B cell (primary cell): ENCODE results near the gene CRIM1. TPM values are rescaled to one million over a fixed set of nuclear protein-coding genes. Genes with fewer than 3 reads are reported as not detected.

Experiments used
- ATAC-seq: fragments of 200-7000 bp; cut with Tn5 transposase; one replicate; pipeline ENCODE4 v1.10.0; 2021; ENCODE audit warnings: low read depth, mild to moderate bottlenecking, moderate number of reproducible peaks, moderate library complexity
- CTCF ChIA-PET: fragments of 350-600 bp; sonication (Branson Sonifier 250); formaldehyde crosslinking; loops from one replicate; lab custom pipeline; 2021; ENCODE audit warnings: antibody characterized with exemption, inconsistent platforms; lab: Charles Lee
- POLR2A ChIA-PET: fragments of 350-600 bp; sonication (Branson Sonifier 250); formaldehyde crosslinking; loops from one replicate; lab custom pipeline; 2021; ENCODE audit warnings: antibody characterized with exemption; lab: Charles Lee
- DNase-seq: peaks from one replicate; pipeline ENCODE4 v3.0.0; 2013
- H2AFZ ChIP-seq: 2 replicates; pipeline ENCODE4 v1.6.1; 2012; ENCODE audit warnings: mild to moderate bottlenecking, low read depth, low read length; ENCODE audit not compliant: insufficient read depth, poor library complexity, severe bottlenecking
- H3K27ac ChIP-seq, 2 donors: 1 replicate in 1 of 2; 2 replicates in 1 of 2; pipeline ENCODE4 v1.5.1; 2012 to 2013; ENCODE audit warnings: low read length in 2 of 2, mild to moderate bottlenecking in 2 of 2, moderate library complexity in 1 of 2
- H3K27me3 ChIP-seq, 4 experiments: fragments of 200-600 bp in 1 of 4; sonication (generic) in 1 of 4; replicated peaks in 1 of 4; 1 replicate in 2 of 4; 2 replicates in 2 of 4; pipeline versions ENCODE4 v1.6.1 to v1.7.0; 2013 to 2016; ENCODE audit warnings: low read length in 3 of 4, mild to moderate bottlenecking in 2 of 4, mixed read lengths in 1 of 4, moderate library complexity in 1 of 4; ENCODE audit not compliant: insufficient read depth in 4 of 4, control insufficient read depth in 3 of 4; ENCODE audit errors: control extremely low read depth in 1 of 4
- H3K36me3 ChIP-seq, 2 experiments: replicated peaks in 1 of 2; 1 replicate in 1 of 2; 2 replicates in 1 of 2; pipeline versions ENCODE4 v1.6.1 to v1.7.1; 2013; ENCODE audit warnings: low read length in 1 of 2; ENCODE audit not compliant: insufficient read depth in 2 of 2, control insufficient read depth in 1 of 2; ENCODE audit errors: control extremely low read depth in 1 of 2, extremely low read depth in 1 of 2
- H3K4me1 ChIP-seq, 2 donors: fragments of 200-600 bp in 1 of 2; sonication (generic) in 1 of 2; 1 replicate in 1 of 2; 2 replicates in 1 of 2; pipeline versions ENCODE4 v1.5.1 to v1.6.1; 2013 to 2017; ENCODE audit warnings: low read length in 2 of 2; ENCODE audit not compliant: control insufficient read depth in 2 of 2, insufficient read depth in 2 of 2
- H3K4me2 ChIP-seq: replicated peaks from 2 replicates; pipeline ENCODE3; 2012; ENCODE audit warnings: mild to moderate bottlenecking, low read depth, low read length; ENCODE audit not compliant: poor library complexity, severe bottlenecking
- H3K4me3 ChIP-seq, 5 experiments: fragments of 200-600 bp in 1 of 5; sonication (generic) in 1 of 5; 1 replicate in 3 of 5; 2 replicates in 2 of 5; pipeline versions ENCODE4 v1.5.1 to v1.7.0; 2011 to 2016; ENCODE audit warnings: low read length in 4 of 5, mild to moderate bottlenecking in 4 of 5, low read depth in 2 of 5, control low read depth in 1 of 5, moderate library complexity in 1 of 5; ENCODE audit not compliant: insufficient read depth in 1 of 5; ENCODE audit errors: control extremely low read depth in 1 of 5, extremely low read depth in 1 of 5
- H3K79me2 ChIP-seq: fragments of 200-600 bp; sonication (generic); one replicate; pipeline ENCODE4 v1.6.0; 2016; ENCODE audit warnings: low read length; ENCODE audit not compliant: control insufficient read depth, insufficient read depth
- H3K9ac ChIP-seq: fragments of 200-600 bp; sonication (generic); 2 replicates; pipeline ENCODE4 v1.6.1; 2017; ENCODE audit warnings: mild to moderate bottlenecking, low read length, moderate library complexity
- H3K9me3 ChIP-seq, 3 donors: one replicate each; pipeline versions ENCODE4 v1.6.1 to v1.7.1; 2013; ENCODE audit warnings: low read length in 2 of 3; ENCODE audit not compliant: control insufficient read depth in 2 of 3, insufficient read depth in 1 of 3; ENCODE audit errors: control extremely low read depth in 1 of 3
- H4K20me1 ChIP-seq: 2 replicates; pipeline ENCODE4 v1.6.0; 2012; ENCODE audit warnings: mild to moderate bottlenecking, low read length; ENCODE audit not compliant: insufficient read depth, control insufficient read depth, poor library complexity, severe bottlenecking
- H3K27ac Mint-ChIP-seq: one replicate; pipeline ENCODE4 v1.8.0; 2021; ENCODE audit warnings: mixed read lengths
- H3K27me3 Mint-ChIP-seq: one replicate; pipeline ENCODE4 v1.8.0; 2021; ENCODE audit warnings: mixed read lengths
- H3K4me1 Mint-ChIP-seq: one replicate; pipeline ENCODE4 v1.8.0; 2021; ENCODE audit warnings: mixed read lengths
- H3K4me3 Mint-ChIP-seq: one replicate; pipeline ENCODE4 v1.8.0; 2021; ENCODE audit warnings: mixed read lengths
- H3K9me3 Mint-ChIP-seq: one replicate; pipeline ENCODE4 v1.8.0; 2022; ENCODE audit warnings: mixed read lengths; ENCODE audit not compliant: insufficient read depth
- EZH2 ChIP-seq: IDR thresholded peaks from 2 replicates; pipeline ENCODE4 v1.6.1; 2012; ENCODE audit warnings: borderline replicate concordance, low read depth, mild to moderate bottlenecking, moderate library complexity, low read length; ENCODE audit not compliant: insufficient read depth, poor library complexity, severe bottlenecking
- WGBS: methylation state at CpG from one replicate; pipeline ENCODE4 v1.1.5; 2013; ENCODE audit warnings: missing lambda C conversion rate; ENCODE audit not compliant: insufficient coverage; 5-methylcytosine and 5-hydroxymethylcytosine counted together
- intact Hi-C: fragments of 100-400 bp; cut with micrococcal nuclease; formaldehyde crosslinking; loops from one replicate; pipeline ENCODE4 v1.10.0; 2022
- polyA plus RNA-seq: library from polyadenylated mRNA; depleted of rRNA; stranded (reverse); fragments of >200 nt; gene quantifications from 2 replicates; pipeline ENCODE4 v1.2.3, GENCODE V29; 2012
- total RNA-seq, 2 donors: library from RNA; stranded (reverse); fragments of 120-200 nt in 1 of 2; gene quantifications; 1 replicate in 1 of 2; 2 replicates in 1 of 2; pipeline versions ENCODE4 v1.2.3 to v1.2.4, GENCODE V29; 2013 to 2022
- TF ChIP-seq, protein P1 (sequence below): fragments of 200-600 bp; IDR thresholded peaks from one replicate; pipeline ENCODE4 v1.8.0; 2022; ENCODE audit warnings: antibody characterized with exemption, mild to moderate bottlenecking

Gene CRIM1
- total and polyA plus RNA-seq, 2 donors (not counting 1 experiment from before 2014, with no cell fraction given), result 1.3 to 5.0 TPM

DNA sequence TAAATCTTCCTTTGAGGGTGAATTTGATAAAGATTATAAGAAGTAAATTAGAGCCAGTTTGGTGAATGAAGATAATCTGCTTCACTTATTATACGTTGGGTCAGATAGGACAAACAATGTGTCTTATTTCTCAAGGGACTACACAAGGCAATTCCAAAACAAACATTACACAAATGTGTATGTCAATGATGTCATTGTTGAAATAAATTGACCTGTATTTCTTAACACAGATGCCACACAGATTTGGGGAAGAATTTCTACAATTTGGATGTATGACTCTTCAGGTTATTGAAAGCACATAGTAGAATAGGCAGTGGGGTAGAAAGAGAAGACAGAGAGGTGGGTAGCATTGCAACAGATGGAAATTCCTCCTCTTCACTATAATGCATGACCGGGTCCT is 6.9 kb upstream of the CRIM1 start:
- H3K4me1 Mint-ChIP-seq, result peaks cover 5% of the 10 kb centered on the region
- TF ChIP-seq EZH2, result no peak
- TF ChIP-seq, protein P1, sequence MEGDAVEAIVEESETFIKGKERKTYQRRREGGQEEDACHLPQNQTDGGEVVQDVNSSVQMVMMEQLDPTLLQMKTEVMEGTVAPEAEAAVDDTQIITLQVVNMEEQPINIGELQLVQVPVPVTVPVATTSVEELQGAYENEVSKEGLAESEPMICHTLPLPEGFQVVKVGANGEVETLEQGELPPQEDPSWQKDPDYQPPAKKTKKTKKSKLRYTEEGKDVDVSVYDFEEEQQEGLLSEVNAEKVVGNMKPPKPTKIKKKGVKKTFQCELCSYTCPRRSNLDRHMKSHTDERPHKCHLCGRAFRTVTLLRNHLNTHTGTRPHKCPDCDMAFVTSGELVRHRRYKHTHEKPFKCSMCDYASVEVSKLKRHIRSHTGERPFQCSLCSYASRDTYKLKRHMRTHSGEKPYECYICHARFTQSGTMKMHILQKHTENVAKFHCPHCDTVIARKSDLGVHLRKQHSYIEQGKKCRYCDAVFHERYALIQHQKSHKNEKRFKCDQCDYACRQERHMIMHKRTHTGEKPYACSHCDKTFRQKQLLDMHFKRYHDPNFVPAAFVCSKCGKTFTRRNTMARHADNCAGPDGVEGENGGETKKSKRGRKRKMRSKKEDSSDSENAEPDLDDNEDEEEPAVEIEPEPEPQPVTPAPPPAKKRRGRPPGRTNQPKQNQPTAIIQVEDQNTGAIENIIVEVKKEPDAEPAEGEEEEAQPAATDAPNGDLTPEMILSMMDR, result no peak
- no peak overlapping the region for H2AFZ ChIP-seq
- H3K4me2 ChIP-seq, result no peak overlapping the region
- H4K20me1 ChIP-seq, result no peaks in the 10 kb centered on the region
- H3K27ac ChIP-seq, result no peak overlapping the region
- DNase-seq, result no peak
- H3K27me3 ChIP-seq, result peaks cover 0 to 8% (median 0%) of the 10 kb centered on the region in 4 experiments
- ChIA-PET CTCF (no interaction called here), POLR2A (no interaction called here)
- no peak overlapping the region for H3K9ac ChIP-seq
- H3K27ac Mint-ChIP-seq, result no peak overlapping the region
- H3K4me3 ChIP-seq, result no peak overlapping the region
- H3K36me3 ChIP-seq, result no peaks in the 10 kb centered on the region
- ATAC-seq, result no peak
- no CpG with 5 or more reads among the region's 2 CpGs for WGBS
- H3K9me3 Mint-ChIP-seq, result no peaks in the 10 kb centered on the region
- H3K4me1 ChIP-seq, result peaks cover 15% of the 10 kb centered on the region in 2 donors
- intact Hi-C loops, result no loop called here
- H3K79me2 ChIP-seq, result no peaks in the 10 kb centered on the region
- peaks cover 9% of the 10 kb centered on the region for H3K27me3 Mint-ChIP-seq
- no peak overlapping the region for H3K4me3 Mint-ChIP-seq
- no peaks in the 10 kb centered on the region for H3K9me3 ChIP-seq

DNA sequence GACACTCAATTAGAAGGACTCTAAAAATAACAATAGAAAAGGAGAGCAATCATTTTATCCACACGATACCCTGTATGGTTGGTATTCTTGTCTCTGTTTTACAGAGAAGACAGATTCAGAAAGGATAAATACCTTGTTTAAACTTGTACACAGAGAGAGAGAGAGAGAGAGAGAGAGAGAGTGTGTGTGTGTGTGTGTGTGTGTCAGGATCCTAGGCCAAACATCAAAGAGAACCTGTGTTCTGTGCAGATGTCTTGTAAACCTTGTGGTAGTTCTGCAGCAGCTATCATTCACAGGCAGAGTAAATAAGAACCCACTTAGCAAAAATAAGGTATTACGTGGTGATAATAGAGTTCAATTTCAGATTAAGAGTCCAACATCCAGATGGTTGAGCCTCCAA is 4.3 kb upstream of the CRIM1 start:
- peaks cover 0 to 1% (median under 1%) of the 10 kb centered on the region in 4 experiments for H3K27me3 ChIP-seq
- POLR2A ChIA-PET, result no interaction called here
- Mint-ChIP-seq H3K9me3 (no peaks in the 10 kb centered on the region), H3K27ac (no peak overlapping the region), H3K4me1 (peaks cover 18% of the 10 kb centered on the region), H3K27me3 (peaks cover 18% of the 10 kb centered on the region), H3K4me3 (no peak overlapping the region)
- no peak overlapping the region for H3K9ac ChIP-seq
- no peaks in the 10 kb centered on the region for H4K20me1 ChIP-seq
- DNase-seq (no peak), ATAC-seq (no peak)
- TF ChIP-seq, protein P1, result no peak
- TF ChIP-seq EZH2, result no peak
- H3K9me3 ChIP-seq, result no peaks in the 10 kb centered on the region
- peaks cover 17 to 22% of the 10 kb centered on the region in 2 donors for H3K4me1 ChIP-seq
- H3K27ac ChIP-seq, result no peak overlapping the region
- intact Hi-C loops, result no loop called here
- no peaks in the 10 kb centered on the region for H3K79me2 ChIP-seq
- no CpG with 5 or more reads among the region's 2 CpGs for WGBS
- H3K4me2 ChIP-seq, result no peak overlapping the region
- H2AFZ ChIP-seq, result no peak overlapping the region
- CTCF ChIA-PET, result interaction anchor here (1.0 to 1.3 kb wide), 3 partner anchors 13 to 314 kb away, joined by 3 to 4 read pairs (median 3); no protein-coding TSS in a partner anchor
- H3K4me3 ChIP-seq, result no peak overlapping the region
- H3K36me3 ChIP-seq, result no peaks in the 10 kb centered on the region
